Fibroblast of lung (primary cell): ENCODE data around the gene TRIM24. TPM values are rescaled to one million over a fixed set of nuclear protein-coding genes. Genes with fewer than 3 reads are reported as not detected.

Experiments
- DNase-seq, 2 donors: peaks; one replicate each; pipeline versions ENCODE4 v3.0.0 to v3.0.0-alpha.2; 2010; ENCODE audit warnings: low read depth in 2 of 2
- H2AFZ ChIP-seq: 2 replicates; pipeline ENCODE4 v1.5.1; 2012; ENCODE audit warnings: low read length, control low read depth, inconsistent platforms
- H3K27ac ChIP-seq: 2 replicates; pipeline ENCODE4 v1.5.1; 2011; ENCODE audit warnings: low read length, control low read depth; ENCODE audit not compliant: insufficient read depth
- H3K27me3 ChIP-seq: 2 replicates; pipeline ENCODE4 v1.5.1; 2011; ENCODE audit warnings: mild to moderate bottlenecking, low read length; ENCODE audit not compliant: control insufficient read depth, insufficient read depth
- H3K36me3 ChIP-seq: 2 replicates; pipeline ENCODE4 v1.5.1; 2011; ENCODE audit warnings: low read length; ENCODE audit not compliant: control insufficient read depth, insufficient read depth
- H3K4me1 ChIP-seq: 2 replicates; pipeline ENCODE4 v1.5.1; 2011; ENCODE audit warnings: low read length; ENCODE audit not compliant: control insufficient read depth, insufficient read depth; ENCODE audit errors: extremely low read depth
- H3K4me2 ChIP-seq: 2 replicates; pipeline ENCODE4 v1.5.1; 2011; ENCODE audit warnings: low read length, control low read depth; ENCODE audit not compliant: insufficient read depth; ENCODE audit errors: extremely low read depth
- H3K4me3 ChIP-seq, 4 experiments: fragments of 200-600 bp in 1 of 4; sonication (generic) in 1 of 4; replicated peaks in 1 of 4; 2 replicates each; pipeline ENCODE4 v1.5.1; 2011 to 2016; ENCODE audit warnings: low read length in 4 of 4, low read depth in 3 of 4, mild to moderate bottlenecking in 3 of 4, control low read depth in 2 of 4, inconsistent platforms in 1 of 4, mixed read lengths in 1 of 4; ENCODE audit not compliant: insufficient read depth in 1 of 4; ENCODE audit errors: control extremely low read depth in 1 of 4
- H3K79me2 ChIP-seq: 2 replicates; pipeline ENCODE4 v1.5.1; 2012; ENCODE audit warnings: mild to moderate bottlenecking, low read length, inconsistent platforms; ENCODE audit not compliant: control insufficient read depth, insufficient read depth
- H3K9ac ChIP-seq: 2 replicates; pipeline ENCODE4 v1.5.1; 2011; ENCODE audit warnings: mild to moderate bottlenecking, low read length, control low read depth; ENCODE audit not compliant: insufficient read depth
- H3K9me3 ChIP-seq: 2 replicates; pipeline ENCODE4 v1.5.1; 2012; ENCODE audit warnings: low read depth, low read length; ENCODE audit not compliant: control insufficient read depth, insufficient read depth
- H4K20me1 ChIP-seq: 2 replicates; pipeline ENCODE4 v1.5.1; 2011; ENCODE audit warnings: low read length; ENCODE audit not compliant: control insufficient read depth, insufficient read depth; ENCODE audit errors: extremely low read depth
- CTCF ChIP-seq, 2 donors: IDR thresholded peaks in 1 of 2; conservative IDR thresholded peaks in 1 of 2; 1 replicate in 1 of 2; 2 replicates in 1 of 2; pipeline ENCODE4 v1.5.1; 2011 to 2012; ENCODE audit warnings: low read length in 2 of 2, control low read depth in 1 of 2, inconsistent platforms in 1 of 2, low read depth in 1 of 2, mild to moderate bottlenecking in 1 of 2
- EZH2 ChIP-seq: IDR thresholded peaks from 2 replicates; pipeline ENCODE4 v1.5.1; 2012; ENCODE audit warnings: low read length, control low read depth, mild to moderate bottlenecking; ENCODE audit errors: missing control alignments
- polyA plus RNA-seq, 2 donors: library from polyadenylated mRNA; depleted of rRNA in 1 of 2; stranded (reverse) in 1 of 2; unstranded in 1 of 2; fragments of >200 nt; gene quantifications; 2 replicates each; pipeline ENCODE4 v1.2.1, GENCODE V29; 2011 to 2012; ENCODE audit warnings: missing spikeins in 1 of 2
- total RNA-seq: library from RNA; depleted of rRNA; stranded (reverse); fragments of >200 nt; gene quantifications from 2 replicates; pipeline ENCODE4 v1.2.1, GENCODE V29; 2014

TRIM24 gene
- total and polyA plus RNA-seq, 2 donors (not counting 1 experiment from before 2014, with no cell fraction given): 5.9 to 7.9 TPM

- Histone ChIP-seq H3K36me3 (no peaks in the 10 kb centered on the region), H3K4me2 (no peak overlapping the region), H3K9me3 (no peaks in the 10 kb centered on the region), H3K79me2 (no peaks in the 10 kb centered on the region), H4K20me1 (no peaks in the 10 kb centered on the region), H3K4me1 (no peaks in the 10 kb centered on the region), H3K27ac (no peak overlapping the region), H3K27me3 (no peaks in the 10 kb centered on the region), H2AFZ (no peak overlapping the region), H3K9ac (no peak overlapping the region), H3K4me3 (no peak overlapping the region)
- DNase-seq: no peak
- TF ChIP-seq EZH2 (no peak), CTCF (conservative IDR thresholded peaks at IDR 0.05 in 1 of 2, IDR thresholded peaks at IDR 0.05 in 1 of 2; ENCODE audit: low read depth in 1 of 2, low read length in 2 of 2) (no peak)
Measured at GRCh38 chr7:138455609-138456008, 4.5 kb upstream of the TRIM24 start.

- Histone ChIP-seq H3K27ac (no peak overlapping the region), H4K20me1 (no peaks in the 10 kb centered on the region), H3K9ac (no peak overlapping the region), H3K79me2 (peaks cover 2% of the 10 kb centered on the region), H3K9me3 (no peaks in the 10 kb centered on the region), H3K27me3 (no peaks in the 10 kb centered on the region), H2AFZ (no peak overlapping the region), H3K36me3 (no peaks in the 10 kb centered on the region), H3K4me2 (no peak overlapping the region), H3K4me3 (no peak overlapping the region), H3K4me1 (no peaks in the 10 kb centered on the region)
- DNase-seq: no peak
- TF ChIP-seq EZH2 (no peak), CTCF (conservative IDR thresholded peaks at IDR 0.05 in 1 of 2, IDR thresholded peaks at IDR 0.05 in 1 of 2; ENCODE audit: low read depth in 1 of 2, low read length in 2 of 2) (no peak)
Measured at GRCh38 chr7:138456220-138456619, 3.8 kb upstream of the TRIM24 start.

- H3K9me3 ChIP-seq: no peaks in the 10 kb centered on the region
- DNase-seq: no peak
- no peak for TF ChIP-seq EZH2
- no peak for TF ChIP-seq CTCF (conservative IDR thresholded peaks at IDR 0.05 in 1 of 2, IDR thresholded peaks at IDR 0.05 in 1 of 2; ENCODE audit: low read depth in 1 of 2, low read length in 2 of 2)
- H3K36me3 ChIP-seq: no peaks in the 10 kb centered on the region
- H3K79me2 ChIP-seq: peaks cover 23% of the 10 kb centered on the region
- H3K27me3 ChIP-seq: no peaks in the 10 kb centered on the region
- no peak overlapping the region for H3K27ac ChIP-seq
- no peaks in the 10 kb centered on the region for H4K20me1 ChIP-seq
- no peaks in the 10 kb centered on the region for H3K4me1 ChIP-seq
- H3K9ac ChIP-seq: no peak overlapping the region
- H2AFZ ChIP-seq: no peak overlapping the region
- no peak overlapping the region for H3K4me3 ChIP-seq
- no peak overlapping the region for H3K4me2 ChIP-seq
Measured at GRCh38 chr7:138458576-138459412, 1.3 kb upstream of the TRIM24 start.
